Loucy (cell line): Measurements from ENCODE around the gene HSPBP1.
"Not testable (repeated sequence)": the region's sequence is repeated elsewhere in the genome, so short reads cannot be mapped to it uniquely, and the experiment has no call there.

Experiments used
- H2AFZ ChIP-seq: fragments of 200-600 bp; sonication (generic); 2 replicates; pipeline ENCODE4 v1.6.0; 2016; ENCODE audit warnings: antibody characterized with exemption, mild to moderate bottlenecking, low read length, moderate library complexity
- H3F3A ChIP-seq: fragments of 200-600 bp; 2 replicates; pipeline ENCODE4 v1.6.0; 2016; ENCODE audit warnings: antibody characterized with exemption, low read depth, mild to moderate bottlenecking
- H3K27me3 ChIP-seq: fragments of 200-600 bp; sonication (generic); 2 replicates; pipeline ENCODE4 v1.6.1; 2014; ENCODE audit warnings: low read length, mild to moderate bottlenecking; ENCODE audit not compliant: insufficient read depth, poor library complexity, severe bottlenecking
- H3K36me3 ChIP-seq: fragments of 200-600 bp; sonication (generic); 2 replicates; pipeline ENCODE4 v1.6.1; 2016; ENCODE audit warnings: low read length; ENCODE audit not compliant: insufficient read depth
- H3K4me1 ChIP-seq: fragments of 200-600 bp; sonication (generic); 2 replicates; pipeline ENCODE4 v1.5.1; 2014; ENCODE audit warnings: low read length, mild to moderate bottlenecking; ENCODE audit not compliant: insufficient read depth, poor library complexity, severe bottlenecking
- H3K4me2 ChIP-seq: fragments of 200-600 bp; sonication (generic); 2 replicates; pipeline ENCODE4 v1.6.0; 2014; ENCODE audit warnings: antibody characterized with exemption, low read length, low read depth, mild to moderate bottlenecking; ENCODE audit not compliant: poor library complexity, severe bottlenecking
- H3K4me3 ChIP-seq: fragments of 200-600 bp; sonication (generic); 2 replicates; pipeline ENCODE4 v1.5.1; 2014; ENCODE audit warnings: low read length, mild to moderate bottlenecking, mixed read lengths; ENCODE audit not compliant: poor library complexity, severe bottlenecking
- H3K79me2 ChIP-seq: fragments of 200-600 bp; sonication (generic); 2 replicates; pipeline ENCODE4 v1.6.1; 2014; ENCODE audit warnings: low read length; ENCODE audit not compliant: insufficient read depth
- H3K9ac ChIP-seq: fragments of 200-600 bp; sonication (generic); 2 replicates; pipeline ENCODE4 v1.6.0; 2014; ENCODE audit warnings: mild to moderate bottlenecking, low read depth, low read length, moderate library complexity; ENCODE audit not compliant: poor library complexity, severe bottlenecking
- H3K9me2 ChIP-seq: fragments of 200-600 bp; sonication (generic); replicated peaks from 2 replicates; pipeline ENCODE4 v1.6.1; 2016; ENCODE audit warnings: low read depth, low read length, mixed read lengths
- H3K9me3 ChIP-seq: fragments of 200-600 bp; sonication (generic); 2 replicates; pipeline ENCODE4 v1.6.1; 2014; ENCODE audit warnings: mild to moderate bottlenecking, antibody characterized with exemption, low read length, low read depth; ENCODE audit not compliant: insufficient read depth
- H4K20me1 ChIP-seq: fragments of 200-600 bp; sonication (generic); 2 replicates; pipeline ENCODE4 v1.6.0; 2014; ENCODE audit warnings: antibody characterized with exemption, low read length, mild to moderate bottlenecking; ENCODE audit not compliant: insufficient read depth, poor library complexity, severe bottlenecking
- CTCF ChIP-seq: fragments of 200-600 bp; sonication (generic); conservative IDR thresholded peaks from 2 replicates; pipeline ENCODE4 v1.5.1; 2014; ENCODE audit warnings: mild to moderate bottlenecking, antibody characterized with exemption, low read length
- EZH2phosphoT487 ChIP-seq: fragments of 200-600 bp; IDR thresholded peaks from 2 replicates; pipeline ENCODE4 v1.6.1; 2018; ENCODE audit warnings: antibody characterized with exemption, mild to moderate bottlenecking, moderate library complexity, borderline replicate concordance

Gene HSPBP1

GRCh38 chr19:55279770-55280643 lies at the start of gene HSPBP1:
Gene HSPBP1 (minus strand): TSS chr19:55280110. CDS start chr19:55279608, 502 bp downstream.
- Histone ChIP-seq H3K9me3 (no peaks in the 10 kb centered on the region), H3K27me3 (no peaks in the 10 kb centered on the region), H4K20me1 (no peaks in the 10 kb centered on the region), H3K79me2 (peaks cover 17% of the 10 kb centered on the region), H3K4me2 (peak within 1 kb of the TSS; percentile 80), H3K4me3 (peak within 1 kb of the TSS; percentile 88), H3K4me1 (peaks cover 13% of the 10 kb centered on the region), H3K9me2 (no peaks in the 10 kb centered on the region), H3K36me3 (no peaks in the 10 kb centered on the region), H3K9ac (peak within 1 kb of the TSS; percentile 71), H3F3A (peaks cover 6% of the 10 kb centered on the region; the same call in 1 of the 2 replicates), H2AFZ (peak within 1 kb of the TSS; percentile 69)
- TF ChIP-seq EZH2phosphoT487 (no peak), CTCF (no peak)

- H3K9me2 ChIP-seq, H4K20me1 ChIP-seq, H3K4me2 ChIP-seq, H3K9ac ChIP-seq, H3K36me3 ChIP-seq, H3K4me1 ChIP-seq, H3K4me3 ChIP-seq, H3K9me3 ChIP-seq, H3F3A ChIP-seq, H2AFZ ChIP-seq, H3K27me3 ChIP-seq, H3K79me2 ChIP-seq: not testable (repeated sequence)
These were observed 48.9 kb upstream of the HSPBP1 start for GRCh38 chr19:55328774-55329318.

GRCh38 chr19:55325172-55325571 lies 45.3 kb upstream of the HSPBP1 start, which contains the start of gene TMEM150B:
Gene TMEM150B (minus strand): TSS chr19:55325341. CDS start chr19:55321036, 4,305 bp downstream.
- Histone ChIP-seq H3K9me2 (no peaks in the 10 kb centered on the region), H3K79me2 (no peaks in the 10 kb centered on the region), H3F3A (no peaks in the 10 kb centered on the region), H3K36me3 (no peaks in the 10 kb centered on the region), H2AFZ (no peak within 1 kb of the TSS), H3K9ac (no peak within 1 kb of the TSS), H4K20me1 (no peaks in the 10 kb centered on the region), H3K27me3 (no peaks in the 10 kb centered on the region), H3K4me3 (no peak within 1 kb of the TSS), H3K4me2 (no peak within 1 kb of the TSS), H3K4me1 (peaks cover 12% of the 10 kb centered on the region), H3K9me3 (no peaks in the 10 kb centered on the region)
- TF ChIP-seq CTCF (no peak), EZH2phosphoT487 (no peak)
